OCI-LY3 (cell line): ENCODE data around the gene PNLIP.

ENCODE experiments used
- EZH2phosphoT487 ChIP-seq: fragments of 200-600 bp; shearing (Covaris generic); IDR thresholded peaks from 2 replicates; pipeline ENCODE4 v1.6.1; 2018; ENCODE audit warnings: antibody characterized with exemption, mixed run types, low read depth
- TF ChIP-seq, protein P1 (sequence below): fragments of 200-600, 300-600 bp; sonication (generic); IDR thresholded peaks from 2 replicates; pipeline ENCODE4 v1.5.1; 2014; ENCODE audit warnings: antibody characterized with exemption, low read length, low read depth

DNA sequence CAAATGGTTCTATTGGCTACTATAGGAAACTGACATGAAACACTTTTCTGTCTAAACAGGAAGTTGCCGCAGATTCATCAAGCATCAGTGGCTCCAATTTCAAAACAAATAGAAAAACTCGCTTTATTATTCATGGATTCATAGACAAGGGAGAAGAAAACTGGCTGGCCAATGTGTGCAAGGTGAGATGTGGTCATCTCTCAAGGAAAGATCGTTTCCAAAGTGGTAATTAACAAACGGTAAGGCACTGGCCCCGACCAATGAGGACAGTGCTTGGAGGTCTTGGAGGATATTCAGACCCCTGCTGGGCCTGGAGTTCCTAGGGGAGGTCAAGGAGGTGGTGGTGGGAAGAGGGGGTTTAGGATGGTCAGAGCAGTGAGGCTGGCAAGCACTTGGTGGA is 2.6 kb downstream of the PNLIP start:
- TF ChIP-seq, protein P1, sequence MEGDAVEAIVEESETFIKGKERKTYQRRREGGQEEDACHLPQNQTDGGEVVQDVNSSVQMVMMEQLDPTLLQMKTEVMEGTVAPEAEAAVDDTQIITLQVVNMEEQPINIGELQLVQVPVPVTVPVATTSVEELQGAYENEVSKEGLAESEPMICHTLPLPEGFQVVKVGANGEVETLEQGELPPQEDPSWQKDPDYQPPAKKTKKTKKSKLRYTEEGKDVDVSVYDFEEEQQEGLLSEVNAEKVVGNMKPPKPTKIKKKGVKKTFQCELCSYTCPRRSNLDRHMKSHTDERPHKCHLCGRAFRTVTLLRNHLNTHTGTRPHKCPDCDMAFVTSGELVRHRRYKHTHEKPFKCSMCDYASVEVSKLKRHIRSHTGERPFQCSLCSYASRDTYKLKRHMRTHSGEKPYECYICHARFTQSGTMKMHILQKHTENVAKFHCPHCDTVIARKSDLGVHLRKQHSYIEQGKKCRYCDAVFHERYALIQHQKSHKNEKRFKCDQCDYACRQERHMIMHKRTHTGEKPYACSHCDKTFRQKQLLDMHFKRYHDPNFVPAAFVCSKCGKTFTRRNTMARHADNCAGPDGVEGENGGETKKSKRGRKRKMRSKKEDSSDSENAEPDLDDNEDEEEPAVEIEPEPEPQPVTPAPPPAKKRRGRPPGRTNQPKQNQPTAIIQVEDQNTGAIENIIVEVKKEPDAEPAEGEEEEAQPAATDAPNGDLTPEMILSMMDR, result no peak
- TF ChIP-seq EZH2phosphoT487, result no peak
